Iris pigment epithelial cell (primary cell): ENCODE measurements around the gene LHFPL3.

ENCODE experiments used
- DNase-seq: peaks from one replicate; pipeline ENCODE4 v3.0.0-alpha.2; 2011; ENCODE audit warnings: low read depth

The LHFPL3 gene

GRCh38 chr7:104801022-104801421 is 472.6 kb downstream of the LHFPL3 start:
- DNase-seq, result no peak

GRCh38 chr7:104803931-104804330 is 475.5 kb downstream of the LHFPL3 start:
- DNase-seq, result no peak

GRCh38 chr7:104804696-104805095 is 476.3 kb downstream of the LHFPL3 start:
- no peak for DNase-seq

- no peak for DNase-seq
Measured at GRCh38 chr7:104805449-104806317, 477.3 kb downstream of the LHFPL3 start.

- no peak for DNase-seq
Measured at GRCh38 chr7:104807671-104808070, 479.3 kb downstream of the LHFPL3 start.

- no peak for DNase-seq
Measured at GRCh38 chr7:104809906-104810305, 481.5 kb downstream of the LHFPL3 start.

GRCh38 chr7:104814126-104814525 is 485.7 kb downstream of the LHFPL3 start:
- no peak for DNase-seq

GRCh38 chr7:104814671-104815400 is 486.4 kb downstream of the LHFPL3 start:
- DNase-seq, result no peak

- DNase-seq, result no peak
Measured at GRCh38 chr7:104816537-104816936, 488.1 kb downstream of the LHFPL3 start.

GRCh38 chr7:104818961-104819880 is 490.8 kb downstream of the LHFPL3 start:
- no peak for DNase-seq

- no peak for DNase-seq
Measured at GRCh38 chr7:104820836-104821535, 492.6 kb downstream of the LHFPL3 start.

GRCh38 chr7:104823177-104823576 is 494.8 kb downstream of the LHFPL3 start:
- no peak for DNase-seq

GRCh38 chr7:104825099-104825498 is 496.7 kb downstream of the LHFPL3 start:
- DNase-seq, result no peak

GRCh38 chr7:104826135-104826534 is 497.7 kb downstream of the LHFPL3 start:
- DNase-seq, result no peak

- no peak for DNase-seq
Measured at GRCh38 chr7:104836976-104837375, 508.6 kb downstream of the LHFPL3 start.

- no peak for DNase-seq
Measured at GRCh38 chr7:104838537-104839299, 510.3 kb downstream of the LHFPL3 start.

- no peak for DNase-seq
Measured at GRCh38 chr7:104839842-104840241, 511.4 kb downstream of the LHFPL3 start.

- DNase-seq, result no peak
Measured at GRCh38 chr7:104841798-104842197, 513.4 kb downstream of the LHFPL3 start.

- DNase-seq, result no peak
Measured at GRCh38 chr7:104843198-104843597, 514.8 kb downstream of the LHFPL3 start.

GRCh38 chr7:104845557-104845956 is 517.2 kb downstream of the LHFPL3 start:
- DNase-seq, result no peak

GRCh38 chr7:104846731-104847130 is 518.3 kb downstream of the LHFPL3 start:
- no peak for DNase-seq
